HL-60 (cell line): ENCODE measurements around the gene KIAA1217.

Experiments
- DNase-seq, 2 experiments: peaks; one replicate each; pipeline ENCODE4 v3.0.0-alpha.2; 2010 to 2020; ENCODE audit warnings: low read depth in 1 of 2, low spot score in 1 of 2
- H3K27ac ChIP-seq: fragments of 250-450 bp; sonication (Bioruptor Pico); replicated peaks from 2 replicates; pipeline ENCODE4 v1.5.1; 2020; ENCODE audit warnings: mild to moderate bottlenecking, moderate library complexity
- H3K27me3 ChIP-seq: fragments of 250-450 bp; sonication (Bioruptor Pico); 2 replicates; pipeline ENCODE4 v1.5.1; 2021; ENCODE audit warnings: mild to moderate bottlenecking, moderate library complexity; ENCODE audit not compliant: insufficient read depth, poor library complexity, severe bottlenecking
- H3K4me3 ChIP-seq: replicated peaks from 2 replicates; pipeline ENCODE4 v1.5.1; 2011; ENCODE audit warnings: mild to moderate bottlenecking, control low read depth, low read length; ENCODE audit not compliant: insufficient read depth
- CTCF ChIP-seq: IDR thresholded peaks from one replicate; pipeline ENCODE4 v1.5.1; 2011; ENCODE audit warnings: low read length, control low read depth, inconsistent platforms; ENCODE audit not compliant: insufficient read depth
- GABPA ChIP-seq: IDR thresholded peaks from 2 replicates; pipeline ENCODE4 v1.6.1; 2012; ENCODE audit warnings: low read depth
- POLR2AphosphoS5 ChIP-seq: IDR thresholded peaks from 2 replicates; pipeline ENCODE4 v1.6.1; 2012; ENCODE audit warnings: low read depth
- REST ChIP-seq: IDR thresholded peaks from 2 replicates; pipeline ENCODE4 v1.6.1; 2012; ENCODE audit warnings: low read depth; ENCODE audit not compliant: insufficient replicate concordance
- SPI1 ChIP-seq: IDR thresholded peaks from 2 replicates; pipeline ENCODE4 v1.6.1; 2012; ENCODE audit warnings: low read depth, mild to moderate bottlenecking, borderline replicate concordance

The KIAA1217 gene

GRCh38 chr10:24207781-24208611, 942 bp upstream of the KIAA1217 start:
- no peak for DNase-seq
- Histone ChIP-seq H3K27me3 (no peaks in the 10 kb centered on the region), H3K27ac (no peak overlapping the region), H3K4me3 (no peak overlapping the region)
- no peak for TF ChIP-seq GABPA
- TF ChIP-seq CTCF = no peak

- no peak for DNase-seq
- Histone ChIP-seq H3K4me3 (no peak overlapping the region), H3K27ac (no peak overlapping the region), H3K27me3 (no peaks in the 10 kb centered on the region)
- TF ChIP-seq CTCF = no peak
- no peak for TF ChIP-seq REST
- TF ChIP-seq POLR2AphosphoS5 = no peak
- no peak for TF ChIP-seq SPI1
- TF ChIP-seq GABPA = no peak
These were observed 464 bp downstream of the KIAA1217 start for GRCh38 chr10:24209432-24209771.

GRCh38 chr10:24209946-24210491, 1.1 kb downstream of the KIAA1217 start:
- no peak overlapping the region for H3K27ac ChIP-seq
- H3K27me3 ChIP-seq = no peaks in the 10 kb centered on the region
- no peak for DNase-seq
- TF ChIP-seq POLR2AphosphoS5 (no peak), GABPA (no peak), REST (no peak), CTCF (no peak), SPI1 (no peak)
- no peak overlapping the region for H3K4me3 ChIP-seq

GRCh38 chr10:24210501-24210900, 1.6 kb downstream of the KIAA1217 start:
- Histone ChIP-seq H3K4me3 (no peak overlapping the region), H3K27me3 (no peaks in the 10 kb centered on the region), H3K27ac (no peak overlapping the region)
- TF ChIP-seq GABPA (no peak), POLR2AphosphoS5 (no peak), CTCF (no peak), SPI1 (no peak), REST (no peak)
- DNase-seq = no peak
